HPDE6-E6E7 (cell line): Measurements from ENCODE around the gene SLC30A7.

Source experiments
- DNase-seq: peaks from one replicate; pipeline ENCODE4 v3.0.0; 2011; ENCODE audit warnings: missing footprints; ENCODE audit errors: extremely low spot score

SLC30A7 gene

GRCh38 chr1:101027194-101027772 is 131.4 kb downstream of the SLC30A7 start:
- DNase-seq = no peak

GRCh38 chr1:101028466-101028865 is 132.6 kb downstream of the SLC30A7 start:
- DNase-seq = no peak

- DNase-seq = no peak
Measured at GRCh38 chr1:101029184-101029583, 133.3 kb downstream of the SLC30A7 start.

DNA sequence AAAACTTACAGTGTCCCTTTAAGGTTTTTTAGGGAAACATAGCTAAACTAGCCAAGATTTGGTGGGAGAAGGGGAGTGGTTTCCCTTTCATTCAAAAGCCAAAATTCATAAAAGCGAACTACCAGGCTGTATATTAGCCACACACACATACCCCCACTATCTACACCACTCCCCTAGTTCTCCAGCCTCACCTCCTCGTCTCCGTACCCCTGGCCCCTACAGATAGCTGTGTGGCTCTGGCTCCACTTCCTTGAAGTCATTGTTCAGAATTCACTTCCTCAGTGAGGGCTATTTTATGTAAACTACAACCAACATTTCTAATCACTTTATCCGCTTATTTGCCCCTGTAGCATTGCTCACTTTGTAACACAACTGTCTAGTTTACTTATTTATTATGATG is 135.0 kb downstream of the SLC30A7 start:
- DNase-seq = no peak
